ENCODE data around the gene GTF2IRD1. TPM values are rescaled to one million over a fixed set of nuclear protein-coding genes. Genes with fewer than 3 reads are reported as not detected.
A peak's percentile ranks its signal among the peaks of the same experiment; 100 is the strongest.

Gene GTF2IRD1
- total and polyA plus RNA-seq, 2 of the 13 experiments (the other 11 are each of a cell fraction or from before 2014, with no cell fraction given) = 16.5 to 26.7 TPM

- peak; percentile 28; the same call in 1 of the 2 replicates for TF ChIP-seq ARID4A (CRISPR knock-in tag; IDR thresholded peaks at IDR 0.05; ENCODE audit: borderline replicate concordance)
- TF ChIP-seq HMGXB3 (CRISPR knock-in tag; IDR thresholded peaks at IDR 0.05; ENCODE audit: borderline replicate concordance) = 0 out of 2 replicates have a peak, but pooled peaks have one; percentile 32
- TF ChIP-seq, protein P1, sequence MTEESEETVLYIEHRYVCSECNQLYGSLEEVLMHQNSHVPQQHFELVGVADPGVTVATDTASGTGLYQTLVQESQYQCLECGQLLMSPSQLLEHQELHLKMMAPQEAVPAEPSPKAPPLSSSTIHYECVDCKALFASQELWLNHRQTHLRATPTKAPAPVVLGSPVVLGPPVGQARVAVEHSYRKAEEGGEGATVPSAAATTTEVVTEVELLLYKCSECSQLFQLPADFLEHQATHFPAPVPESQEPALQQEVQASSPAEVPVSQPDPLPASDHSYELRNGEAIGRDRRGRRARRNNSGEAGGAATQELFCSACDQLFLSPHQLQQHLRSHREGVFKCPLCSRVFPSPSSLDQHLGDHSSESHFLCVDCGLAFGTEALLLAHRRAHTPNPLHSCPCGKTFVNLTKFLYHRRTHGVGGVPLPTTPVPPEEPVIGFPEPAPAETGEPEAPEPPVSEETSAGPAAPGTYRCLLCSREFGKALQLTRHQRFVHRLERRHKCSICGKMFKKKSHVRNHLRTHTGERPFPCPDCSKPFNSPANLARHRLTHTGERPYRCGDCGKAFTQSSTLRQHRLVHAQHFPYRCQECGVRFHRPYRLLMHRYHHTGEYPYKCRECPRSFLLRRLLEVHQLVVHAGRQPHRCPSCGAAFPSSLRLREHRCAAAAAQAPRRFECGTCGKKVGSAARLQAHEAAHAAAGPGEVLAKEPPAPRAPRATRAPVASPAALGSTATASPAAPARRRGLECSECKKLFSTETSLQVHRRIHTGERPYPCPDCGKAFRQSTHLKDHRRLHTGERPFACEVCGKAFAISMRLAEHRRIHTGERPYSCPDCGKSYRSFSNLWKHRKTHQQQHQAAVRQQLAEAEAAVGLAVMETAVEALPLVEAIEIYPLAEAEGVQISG (CRISPR knock-in tag; IDR thresholded peaks at IDR 0.05) = no peak
- 0 out of 2 replicates have a peak, but pooled peaks have one; percentile 47 for TF ChIP-seq ZNF343 (CRISPR knock-in tag; IDR thresholded peaks at IDR 0.05)
These were observed 1.2 kb downstream of the GTF2IRD1 start (continued) for GRCh38 chr7:74454925-74455288.
